IPS-NIHi7 (cell line): ENCODE measurements around the gene NOD1.

Experiments
- DNase-seq: peaks from one replicate; pipeline ENCODE4 v3.0.0; 2012; ENCODE audit warnings: mixed read lengths; ENCODE audit errors: extremely low spot score

Gene NOD1

DNA sequence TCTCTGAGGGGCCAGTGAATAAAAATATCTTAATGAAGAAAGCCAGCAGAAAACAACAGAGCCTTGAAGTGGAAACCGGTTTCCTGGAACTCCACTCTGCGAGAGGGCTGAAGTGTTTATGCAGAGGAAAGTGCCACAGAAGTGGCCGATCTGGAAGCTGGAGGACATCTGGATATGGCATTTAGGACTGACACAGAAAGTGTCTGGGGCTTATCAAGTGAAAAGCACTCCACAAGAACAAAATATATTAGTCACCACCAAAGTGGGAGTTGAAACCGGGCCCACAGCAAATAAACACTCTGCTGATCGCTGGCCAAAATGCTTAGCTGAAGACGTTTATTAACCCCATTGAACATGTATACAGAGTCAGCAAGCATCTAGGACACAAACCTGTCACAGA is 7.8 kb downstream of the NOD1 start:
- DNase-seq, result no peak

DNA sequence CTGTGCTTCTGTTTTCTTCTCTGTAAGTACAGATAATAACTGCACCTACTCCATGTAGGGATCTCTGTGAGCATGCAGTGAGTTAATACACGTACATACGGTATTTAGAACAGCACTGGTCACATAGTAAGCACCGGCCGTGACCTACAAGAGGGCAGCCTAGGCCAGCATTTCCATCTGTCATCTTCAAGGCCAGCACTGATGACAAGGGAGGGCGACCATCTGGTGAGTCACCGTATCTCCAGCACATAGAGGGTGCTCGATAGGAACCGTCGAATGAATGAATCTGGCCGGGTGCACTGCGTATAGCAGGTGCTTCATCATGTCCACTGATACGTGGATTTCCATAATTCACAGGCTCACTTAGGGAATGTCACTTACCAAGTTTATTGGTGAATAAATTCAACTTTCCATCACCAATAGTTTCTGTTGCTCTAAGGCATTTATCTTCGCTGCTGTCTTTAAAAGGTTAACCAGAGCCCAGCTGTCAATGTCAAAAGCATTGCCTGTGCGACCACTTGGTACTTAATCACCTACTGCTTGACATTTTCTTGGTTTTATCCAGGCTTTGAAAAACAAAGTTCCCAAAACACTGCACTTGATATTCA is 8.3 kb downstream of the NOD1 start:
- DNase-seq, result no peak

DNA sequence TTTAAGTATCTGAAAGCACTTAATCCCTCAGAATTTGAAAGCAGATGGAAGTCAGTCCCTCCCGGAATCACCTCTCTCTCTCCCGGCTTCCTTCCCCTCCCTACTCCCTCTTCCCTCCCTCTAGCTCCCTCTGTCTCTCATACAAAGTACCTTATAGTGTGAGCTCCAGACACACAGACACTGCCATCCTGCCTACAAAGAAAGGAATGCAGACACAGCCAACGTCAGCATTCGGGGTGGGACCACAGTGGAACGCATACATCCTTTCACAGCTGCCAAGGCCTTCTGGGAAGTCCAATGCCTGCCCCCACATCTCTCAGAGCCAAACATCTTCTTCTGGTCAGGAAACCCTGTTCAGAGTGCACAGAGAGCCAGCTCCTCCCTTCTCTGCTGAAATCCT is 9.3 kb downstream of the NOD1 start:
- DNase-seq, result peak; percentile 78

DNA sequence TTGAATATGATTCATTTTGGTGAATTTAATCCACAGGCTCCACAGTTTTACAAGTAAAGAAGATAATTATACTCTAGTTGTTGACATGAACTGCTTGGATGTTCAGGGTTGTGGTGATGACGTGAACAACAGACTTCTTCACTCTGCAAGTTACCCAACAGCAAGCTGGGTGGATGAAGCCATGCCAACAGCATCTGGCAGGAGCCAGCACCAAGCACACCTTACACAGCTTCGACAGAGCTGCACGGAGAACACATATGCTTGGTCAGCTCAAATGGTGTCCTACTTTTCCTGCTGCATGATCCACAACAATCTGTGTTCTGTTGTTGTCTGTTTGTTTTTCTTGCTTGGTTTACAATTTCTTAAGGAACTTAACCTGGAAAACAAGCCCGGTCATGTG is 9.8 kb downstream of the NOD1 start:
- DNase-seq, result no peak

- no peak for DNase-seq
Observed at GRCh38 chr7:30468041-30468440, 10.5 kb downstream of the NOD1 start.

GRCh38 chr7:30467271-30467670 is 11.3 kb downstream of the NOD1 start:
- no peak for DNase-seq

DNA sequence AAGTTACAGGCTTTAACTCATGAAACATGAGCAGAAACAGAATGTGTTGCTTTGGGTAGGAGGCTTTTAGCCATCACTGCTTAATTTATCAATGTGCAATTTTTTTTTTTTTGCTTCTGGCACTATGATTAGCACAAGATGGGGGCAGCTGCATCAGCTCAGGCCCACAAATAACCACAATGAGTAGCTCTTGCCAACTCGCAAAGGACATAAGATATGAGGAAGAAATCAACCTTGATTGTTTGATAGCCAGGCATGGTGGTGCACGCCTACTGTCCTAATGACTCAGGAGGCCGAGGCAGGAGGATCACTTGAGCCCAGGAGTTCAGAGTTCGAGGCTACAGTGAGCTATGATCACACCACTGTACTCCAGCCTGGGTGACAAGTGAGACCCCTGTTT is 12.3 kb downstream of the NOD1 start:
- no peak for DNase-seq

- DNase-seq, result no peak
Observed at GRCh38 chr7:30465811-30466180, 12.8 kb downstream of the NOD1 start.

- no peak for DNase-seq
Observed at GRCh38 chr7:30465046-30465810, 13.4 kb downstream of the NOD1 start.

GRCh38 chr7:30464231-30464671 is 14.3 kb downstream of the NOD1 start:
- DNase-seq, result no peak

DNA sequence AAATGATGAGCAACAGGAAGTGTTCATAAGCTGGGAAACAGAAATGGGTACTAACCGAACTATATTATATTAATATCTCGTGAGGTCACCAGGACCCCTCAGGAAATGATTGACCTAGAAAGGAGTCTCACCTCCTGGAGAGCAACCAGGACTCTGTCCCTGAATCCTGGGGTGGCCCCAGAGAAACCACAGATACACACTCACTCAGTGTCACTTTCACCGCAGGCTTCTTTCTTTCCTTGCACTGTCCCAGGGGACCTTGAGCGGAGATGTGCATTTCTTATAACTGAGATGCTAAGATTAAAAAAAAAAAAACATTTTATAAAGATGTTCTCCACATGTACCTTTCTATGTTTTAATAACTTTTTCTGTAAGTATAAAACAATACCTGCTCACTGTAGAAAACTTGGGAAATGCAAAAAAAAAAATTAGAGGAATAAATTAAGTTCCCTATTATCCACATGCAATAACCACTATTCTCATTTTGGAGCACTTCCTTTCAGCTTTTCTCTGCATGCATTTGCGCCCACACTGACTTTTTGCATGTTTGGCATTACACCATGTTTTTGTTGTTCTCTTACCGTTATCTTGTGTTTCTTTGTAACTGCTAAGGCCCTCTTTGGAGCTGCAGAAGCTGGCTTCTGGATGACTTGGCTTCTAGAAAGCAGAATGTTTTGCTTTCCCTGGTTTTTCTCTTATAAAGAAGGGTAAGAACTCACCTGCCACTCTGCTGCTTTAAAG is 15.0 kb downstream of the NOD1 start:
- no peak for DNase-seq

- DNase-seq, result no peak
Observed at GRCh38 chr7:30462179-30462578, 16.4 kb downstream of the NOD1 start.

- no peak for DNase-seq
Observed at GRCh38 chr7:30460246-30460633, 18.3 kb downstream of the NOD1 start.

- DNase-seq, result no peak
Observed at GRCh38 chr7:30459591-30460245, 18.9 kb downstream of the NOD1 start.

- no peak for DNase-seq
Observed at GRCh38 chr7:30458311-30458710, 20.3 kb downstream of the NOD1 start.

GRCh38 chr7:30453921-30454320 is 24.7 kb downstream of the NOD1 start:
- DNase-seq, result no peak

GRCh38 chr7:30453016-30453415 is 25.6 kb downstream of the NOD1 start:
- no peak for DNase-seq

DNA sequence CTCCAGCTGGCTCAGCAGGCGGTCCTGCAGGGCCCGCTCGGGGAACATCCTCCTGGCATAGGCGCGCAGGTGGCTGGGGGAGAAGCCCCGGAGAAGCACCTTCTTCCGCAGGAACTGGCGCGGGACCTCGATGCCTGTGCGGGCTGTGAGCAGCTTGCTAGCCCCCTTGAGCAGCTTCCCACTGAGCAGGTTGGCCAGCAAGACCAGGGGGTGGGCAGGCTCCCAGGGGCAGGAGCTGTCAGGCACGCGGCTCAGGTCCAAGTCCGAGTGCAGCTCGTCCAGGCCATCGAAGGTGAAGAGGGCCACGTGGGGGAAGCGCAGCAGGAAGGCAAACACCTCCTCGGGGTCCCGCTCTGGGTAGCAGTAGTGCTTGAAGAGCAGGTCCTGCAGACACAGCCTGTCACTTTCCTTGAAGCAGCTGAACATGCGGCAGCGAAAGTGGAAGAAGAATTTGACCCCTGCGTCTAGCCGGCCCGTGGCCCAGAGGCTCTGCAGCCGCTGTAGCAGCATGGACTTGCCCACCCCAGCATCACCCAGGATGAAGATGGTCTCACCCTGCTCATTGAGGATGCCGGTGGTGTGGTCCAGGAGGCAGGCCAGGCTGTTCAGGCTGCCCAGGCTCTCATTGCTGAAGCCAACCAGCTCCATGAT is 26.2 kb downstream of the NOD1 start:
- no peak for DNase-seq

- no peak for DNase-seq
Observed at GRCh38 chr7:30451539-30452279, 26.9 kb downstream of the NOD1 start.

DNA sequence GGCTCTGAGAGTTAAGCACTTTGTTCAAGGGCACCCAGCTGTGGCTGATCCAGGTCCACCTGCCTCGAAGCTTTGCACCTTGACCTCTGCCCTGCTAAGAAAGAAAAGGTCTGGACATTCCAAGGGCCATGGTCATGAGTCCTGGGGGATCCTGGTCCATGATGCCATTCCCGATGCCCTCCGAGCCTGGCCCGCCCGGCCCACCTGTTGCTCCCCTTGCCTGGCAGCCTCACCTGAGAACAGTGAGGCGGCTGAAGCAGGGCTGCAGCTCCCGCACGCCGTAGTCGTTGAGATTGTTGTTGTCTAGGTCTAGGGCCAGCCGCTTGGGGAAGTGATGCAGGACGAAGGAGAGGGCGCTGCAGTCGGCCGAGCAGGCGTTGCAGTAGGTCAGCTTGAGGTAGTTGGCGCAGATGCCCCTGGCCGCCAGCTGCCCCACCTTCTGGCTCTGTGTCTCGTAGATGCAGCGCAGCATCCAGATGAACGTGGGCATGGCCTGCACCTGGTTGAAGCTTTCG is 27.5 kb downstream of the NOD1 start:
- no peak for DNase-seq
